ENCODE results near the gene QSER1.

QSER1 gene

DNA sequence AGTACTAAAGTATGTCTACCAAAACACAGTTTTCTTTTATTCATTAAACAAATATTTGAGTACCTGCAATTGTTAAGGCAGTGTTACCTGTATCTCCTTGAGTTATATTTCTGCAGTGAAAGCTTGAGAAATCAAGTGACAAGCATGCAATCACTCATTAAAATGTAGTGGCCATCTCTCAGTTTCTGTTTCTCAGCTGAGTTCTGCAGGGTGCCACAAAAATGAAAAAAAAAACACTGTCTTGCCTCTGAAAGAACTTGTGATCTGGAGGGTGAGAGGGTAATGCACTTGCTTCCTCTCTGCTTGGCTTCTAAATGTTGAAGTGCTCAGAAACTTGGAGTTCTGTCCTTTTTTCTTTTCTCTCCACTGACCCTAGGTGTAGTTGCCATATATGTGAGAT lies 6.8 kb downstream of the QSER1 start:
- no peak for TF ChIP-seq CTCF (IDR thresholded peaks at IDR 0.05; ENCODE audit: low read depth, low read length)
- H3K4me3 ChIP-seq (ENCODE audit: low read depth, low read length): no peak overlapping the region

DNA sequence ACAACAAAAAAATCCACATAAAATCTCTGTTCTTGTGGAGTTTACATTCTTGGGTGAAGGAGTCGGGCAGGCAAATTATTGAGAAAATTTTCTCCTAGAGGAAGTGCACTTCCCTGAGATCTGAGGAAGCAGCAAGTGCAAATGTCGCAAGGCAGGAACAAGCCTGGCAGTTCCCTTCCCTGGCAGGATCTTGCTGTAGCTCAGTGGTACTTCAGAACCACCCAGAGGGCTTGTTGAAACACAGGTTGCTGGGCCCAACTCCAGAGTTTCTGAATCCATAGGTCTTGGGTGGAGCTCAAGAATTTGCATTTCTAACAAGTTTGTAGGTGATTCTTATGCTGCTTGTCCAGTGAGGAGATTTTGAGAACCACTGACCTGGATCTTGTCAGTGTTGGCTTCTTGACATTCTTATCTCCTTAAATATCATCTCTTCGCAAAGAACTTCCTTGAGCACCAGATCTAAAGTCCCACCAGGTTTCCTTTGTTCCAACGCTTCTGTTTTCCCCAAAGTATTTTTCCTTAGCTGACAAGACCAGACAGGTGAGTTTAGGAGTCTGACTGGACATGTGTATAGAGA lies 9.6 kb downstream of the QSER1 start:
- H3K4me3 ChIP-seq (ENCODE audit: low read depth, low read length): no peak overlapping the region

GRCh38 chr11:32905028-32905667 lies 12.5 kb downstream of the QSER1 start:
- TF ChIP-seq CTCF (IDR thresholded peaks at IDR 0.05; ENCODE audit: low read depth, low read length): no peak

More for the DNA sequence above, 9.6 kb downstream of the QSER1 start:
- TF ChIP-seq CTCF (IDR thresholded peaks at IDR 0.05; ENCODE audit: low read depth, low read length): no peak

GRCh38 chr11:32908619-32909018 lies 16.0 kb downstream of the QSER1 start:
- no peak for TF ChIP-seq CTCF (IDR thresholded peaks at IDR 0.05; ENCODE audit: low read depth, low read length)

More at GRCh38 chr11:32905028-32905667, 12.5 kb downstream of the QSER1 start:
- H3K4me3 ChIP-seq (ENCODE audit: low read depth, low read length): no peak overlapping the region

GRCh38 chr11:32911413-32911812 lies 18.8 kb downstream of the QSER1 start:
- TF ChIP-seq CTCF (IDR thresholded peaks at IDR 0.05; ENCODE audit: low read depth, low read length): no peak

More at GRCh38 chr11:32908619-32909018, 16.0 kb downstream of the QSER1 start:
- no peak overlapping the region for H3K4me3 ChIP-seq (ENCODE audit: low read depth, low read length)

GRCh38 chr11:32913445-32913844 lies 20.8 kb downstream of the QSER1 start:
- TF ChIP-seq CTCF (IDR thresholded peaks at IDR 0.05; ENCODE audit: low read depth, low read length): no peak
- H3K4me3 ChIP-seq (ENCODE audit: low read depth, low read length): no peak overlapping the region

More at GRCh38 chr11:32911413-32911812, 18.8 kb downstream of the QSER1 start:
- no peak overlapping the region for H3K4me3 ChIP-seq (ENCODE audit: low read depth, low read length)

DNA sequence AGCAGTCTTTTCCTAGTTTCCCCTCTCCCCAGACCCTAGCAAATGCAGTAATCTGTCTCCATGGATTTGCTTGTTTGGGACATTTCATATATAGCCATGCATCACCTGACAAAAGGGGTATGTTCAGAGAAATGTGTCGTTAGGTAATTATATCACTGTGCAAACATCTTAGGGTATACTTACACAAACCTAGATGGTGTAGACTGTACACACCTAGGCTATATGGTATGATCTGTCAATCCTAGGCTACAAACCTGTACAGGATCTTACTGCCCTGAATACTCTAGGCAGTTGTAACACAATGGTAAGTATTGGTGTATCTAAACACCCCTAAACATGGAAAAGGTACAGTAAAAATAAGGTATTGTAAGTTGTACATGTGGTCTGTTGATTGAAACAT lies 23.8 kb downstream of the QSER1 start:
- no peak overlapping the region for H3K4me3 ChIP-seq (ENCODE audit: low read depth, low read length)
- TF ChIP-seq CTCF (IDR thresholded peaks at IDR 0.05; ENCODE audit: low read depth, low read length): no peak

Measured in WI38 (cell line).